Endothelial cell of umbilical vein (primary cell): Measurements from ENCODE around the gene CLIC4. TPM values are rescaled to one million over a fixed set of nuclear protein-coding genes. Genes with fewer than 3 reads are reported as not detected.

Experiments
- BruUV-seq: library from RNA; stranded (reverse); fragments of 400-500 nt; replicated peaks from 2 replicates; lab custom pipeline; 2021; lab: Mats Ljungman, UMichigan
- CTCF ChIA-PET: fragments of 300-600, 350-600 bp; sonication (Branson Sonifier 250); formaldehyde crosslinking; loops from one replicate; lab custom pipeline; 2021; ENCODE audit warnings: antibody characterized with exemption, inconsistent platforms; lab: Charles Lee
- POLR2A ChIA-PET: fragments of 300-600, 350-600 bp; sonication (Branson Sonifier 250); formaldehyde crosslinking; loops from one replicate; lab custom pipeline; 2021; ENCODE audit warnings: antibody characterized with exemption, inconsistent platforms; lab: Charles Lee
- DNase-seq: peaks from one replicate; pipeline ENCODE4 v3.0.0-alpha.2; 2011; ENCODE audit warnings: low read depth, low spot score
- FAIRE-seq: peaks from 2 replicates; lab custom pipeline; 2011; peaks lifted over from hg19 to GRCh38; lab: Jason Lieb, UNC
- H2AFZ ChIP-seq: 2 replicates; pipeline ENCODE4 v1.6.0; 2012; ENCODE audit warnings: low read depth, low read length, control low read depth, inconsistent platforms
- H3K27ac ChIP-seq: 2 replicates; pipeline ENCODE4 v1.5.1; 2011; ENCODE audit warnings: low read depth, mild to moderate bottlenecking, control low read depth, low read length, moderate library complexity; ENCODE audit not compliant: insufficient read depth
- H3K27me3 ChIP-seq, 2 experiments: 2 replicates each; pipeline versions ENCODE4 v1.6.0 to v1.6.1; 2011; ENCODE audit warnings: low read length in 2 of 2, mixed read lengths in 1 of 2; ENCODE audit not compliant: control insufficient read depth in 2 of 2, insufficient read depth in 2 of 2
- H3K36me3 ChIP-seq, 2 experiments: 2 replicates in 1 of 2; 3 replicates in 1 of 2; pipeline ENCODE4 v1.5.1; 2011; ENCODE audit warnings: low read length in 2 of 2, mild to moderate bottlenecking in 1 of 2, moderate library complexity in 1 of 2; ENCODE audit not compliant: control insufficient read depth in 2 of 2, insufficient read depth in 2 of 2; ENCODE audit errors: extremely low read depth in 1 of 2
- H3K4me1 ChIP-seq: 3 replicates; pipeline ENCODE4 v1.5.1; 2011; ENCODE audit warnings: mild to moderate bottlenecking, low read length; ENCODE audit not compliant: control insufficient read depth, insufficient read depth; ENCODE audit errors: extremely low read depth
- H3K4me2 ChIP-seq: 2 replicates; pipeline ENCODE4 v1.6.1; 2011; ENCODE audit warnings: low read length, control low read depth, mixed read lengths; ENCODE audit not compliant: insufficient read depth
- H3K4me3 ChIP-seq, 3 experiments: fragments of 200-600 bp in 1 of 3; sonication (generic), shearing (Covaris generic) in 1 of 3; replicated peaks in 1 of 3; 2 replicates each; pipeline ENCODE4 v1.5.1; 2011 to 2016; ENCODE audit warnings: control low read depth in 3 of 3, low read length in 3 of 3, mild to moderate bottlenecking in 2 of 3, inconsistent platforms in 1 of 3, low read depth in 1 of 3, moderate library complexity in 1 of 3; ENCODE audit not compliant: insufficient read depth in 1 of 3
- H3K79me2 ChIP-seq: 2 replicates; pipeline ENCODE4 v1.6.0; 2012; ENCODE audit warnings: low read length, inconsistent platforms; ENCODE audit not compliant: control insufficient read depth, insufficient read depth
- H3K9ac ChIP-seq: replicated peaks from 2 replicates; pipeline ENCODE3; 2011; ENCODE audit warnings: low read length, control low read depth; ENCODE audit not compliant: insufficient read depth; ENCODE audit errors: extremely low read depth
- H3K9me1 ChIP-seq: replicated peaks from 3 replicates; pipeline ENCODE4 v1.6.0; 2011; ENCODE audit warnings: mild to moderate bottlenecking, low read length; ENCODE audit not compliant: control insufficient read depth, insufficient read depth; ENCODE audit errors: extremely low read depth
- H3K9me3 ChIP-seq: replicated peaks from 2 replicates; pipeline ENCODE4 v1.5.1; 2012; ENCODE audit warnings: low read length, inconsistent platforms; ENCODE audit not compliant: control insufficient read depth, insufficient read depth
- H4K20me1 ChIP-seq: replicated peaks from 2 replicates; pipeline ENCODE3; 2011; ENCODE audit warnings: mild to moderate bottlenecking, low read length; ENCODE audit not compliant: control insufficient read depth, insufficient read depth; ENCODE audit errors: extremely low read depth
- EZH2 ChIP-seq: IDR thresholded peaks from 2 replicates; pipeline ENCODE4 v1.6.1; 2012; ENCODE audit warnings: borderline replicate concordance, low read depth, mild to moderate bottlenecking, moderate library complexity, low read length, inconsistent platforms; ENCODE audit not compliant: severe bottlenecking
- FOS ChIP-seq: IDR thresholded peaks from 2 replicates; pipeline ENCODE4 v1.6.1; 2011; ENCODE audit warnings: mild to moderate bottlenecking, low read length, moderate library complexity, borderline replicate concordance; ENCODE audit not compliant: insufficient read depth
- GATA2 ChIP-seq: IDR thresholded peaks from 2 replicates; pipeline ENCODE4 v1.7.0; 2011; ENCODE audit warnings: low read depth, mild to moderate bottlenecking, moderate library complexity, mixed read lengths, low read length; ENCODE audit not compliant: insufficient read length, insufficient read depth
- JUN ChIP-seq: IDR thresholded peaks from 2 replicates; pipeline ENCODE4 v1.6.1; 2011; ENCODE audit warnings: borderline replicate concordance, low read depth; ENCODE audit not compliant: insufficient read length, insufficient read depth
- MYC ChIP-seq: IDR thresholded peaks from one replicate; pipeline ENCODE4 v1.6.1; 2011; ENCODE audit warnings: mild to moderate bottlenecking, low read depth, low read length
- POLR2A ChIP-seq: IDR thresholded peaks from 2 replicates; pipeline ENCODE4 v1.6.1; 2012; ENCODE audit warnings: low read depth, mild to moderate bottlenecking, control low read depth, low read length
- POLR2AphosphoS5 ChIP-seq: IDR thresholded peaks from 2 replicates; pipeline ENCODE4 v1.6.1; 2012; ENCODE audit warnings: low read depth, mild to moderate bottlenecking, control low read depth, low read length, moderate library complexity; ENCODE audit not compliant: insufficient read depth
- dilution Hi-C: fragments of 300-500 bp; cut with MboI; formaldehyde crosslinking; loops from one replicate; pipeline ENCODE4 v1.15.0; 2019; ENCODE audit warnings: low sequenced_read_pairs; ENCODE audit not compliant: extremely low pct_ligation_motif_present
- intact Hi-C: fragments of 100-400 bp; cut with micrococcal nuclease; formaldehyde crosslinking; loops from one replicate; pipeline ENCODE4 v1.10.0; 2022
- polyA plus RNA-seq, 4 experiments: library from polyadenylated mRNA; depleted of rRNA in 3 of 4; stranded (reverse) in 3 of 4; unstranded in 1 of 4; fragments of >200 nt; gene quantifications; 2 replicates each; pipeline versions ENCODE4 v1.2.1 to v1.2.3, GENCODE V29; 2011 to 2012; ENCODE audit warnings: missing spikeins in 1 of 4
- total RNA-seq: library from RNA; stranded (reverse); gene quantifications from 2 replicates; pipeline ENCODE4 v1.2.3, GENCODE V29; 2021
- TF ChIP-seq, protein P1 (sequence below), 2 donors: IDR thresholded peaks; 1 replicate in 1 of 2; 2 replicates in 1 of 2; pipeline ENCODE4 v1.5.1; 2011; ENCODE audit warnings: low read length in 2 of 2, mild to moderate bottlenecking in 2 of 2, moderate library complexity in 2 of 2, control low read depth in 1 of 2, inconsistent platforms in 1 of 2, low read depth in 1 of 2; ENCODE audit not compliant: insufficient read depth in 1 of 2; ENCODE audit errors: extremely low read depth in 1 of 2
- TF ChIP-seq, protein P2 (sequence below): IDR thresholded peaks from 2 replicates; pipeline ENCODE4 v1.6.1; 2011; ENCODE audit not compliant: insufficient read depth, insufficient read length

CLIC4 gene
- total and polyA plus RNA-seq, 2 donors (not counting 3 experiments of a cell fraction or from before 2014, with no cell fraction given): 97.5 to 330 TPM

DNA sequence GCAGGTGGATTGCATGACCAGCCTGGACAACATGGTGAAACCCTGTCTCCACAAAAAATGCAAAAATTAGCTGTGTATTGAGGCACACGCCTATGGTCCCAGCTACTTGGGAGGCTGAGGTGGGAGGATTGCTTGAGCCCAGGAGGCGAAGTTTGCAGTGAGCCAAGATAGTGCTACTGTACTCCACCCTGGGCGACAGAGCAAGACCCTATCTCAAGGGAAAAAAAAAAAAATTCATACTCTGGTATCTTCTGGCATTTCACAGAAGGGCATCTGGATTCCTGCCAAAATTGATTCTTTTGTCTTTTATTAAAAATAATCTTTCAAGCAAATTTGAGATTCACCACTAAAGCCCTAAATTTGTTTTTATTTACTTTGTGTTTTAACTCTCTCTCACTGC is 19.2 kb downstream of the CLIC4 start:
- Histone ChIP-seq H2AFZ (no peak overlapping the region), H3K27ac (no peak overlapping the region), H3K4me1 (peaks cover 42% of the 10 kb centered on the region), H3K4me3 (no peak overlapping the region), H3K27me3 (no peaks in the 10 kb centered on the region), H3K9me1 (no peaks in the 10 kb centered on the region), H3K9ac (no peak overlapping the region), H4K20me1 (peaks cover under 1% of the 10 kb centered on the region), H3K4me2 (no peak overlapping the region), H3K79me2 (peaks cover 95% of the 10 kb centered on the region), H3K9me3 (no peaks in the 10 kb centered on the region), H3K36me3 (no peaks in the 10 kb centered on the region)
- TF ChIP-seq EZH2: no peak
- TF ChIP-seq MYC: no peak
- no peak for TF ChIP-seq FOS
- no peak for TF ChIP-seq POLR2AphosphoS5
- no peak for TF ChIP-seq POLR2A
- TF ChIP-seq, protein P1, sequence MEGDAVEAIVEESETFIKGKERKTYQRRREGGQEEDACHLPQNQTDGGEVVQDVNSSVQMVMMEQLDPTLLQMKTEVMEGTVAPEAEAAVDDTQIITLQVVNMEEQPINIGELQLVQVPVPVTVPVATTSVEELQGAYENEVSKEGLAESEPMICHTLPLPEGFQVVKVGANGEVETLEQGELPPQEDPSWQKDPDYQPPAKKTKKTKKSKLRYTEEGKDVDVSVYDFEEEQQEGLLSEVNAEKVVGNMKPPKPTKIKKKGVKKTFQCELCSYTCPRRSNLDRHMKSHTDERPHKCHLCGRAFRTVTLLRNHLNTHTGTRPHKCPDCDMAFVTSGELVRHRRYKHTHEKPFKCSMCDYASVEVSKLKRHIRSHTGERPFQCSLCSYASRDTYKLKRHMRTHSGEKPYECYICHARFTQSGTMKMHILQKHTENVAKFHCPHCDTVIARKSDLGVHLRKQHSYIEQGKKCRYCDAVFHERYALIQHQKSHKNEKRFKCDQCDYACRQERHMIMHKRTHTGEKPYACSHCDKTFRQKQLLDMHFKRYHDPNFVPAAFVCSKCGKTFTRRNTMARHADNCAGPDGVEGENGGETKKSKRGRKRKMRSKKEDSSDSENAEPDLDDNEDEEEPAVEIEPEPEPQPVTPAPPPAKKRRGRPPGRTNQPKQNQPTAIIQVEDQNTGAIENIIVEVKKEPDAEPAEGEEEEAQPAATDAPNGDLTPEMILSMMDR (IDR thresholded peaks at IDR 0.05; ENCODE audit: extremely low read depth in 1 of 2, insufficient read depth in 1 of 2, low read depth in 1 of 2, low read length in 2 of 2): no peak
- no peak for TF ChIP-seq JUN
- TF ChIP-seq GATA2: no peak
- TF ChIP-seq, protein P2, sequence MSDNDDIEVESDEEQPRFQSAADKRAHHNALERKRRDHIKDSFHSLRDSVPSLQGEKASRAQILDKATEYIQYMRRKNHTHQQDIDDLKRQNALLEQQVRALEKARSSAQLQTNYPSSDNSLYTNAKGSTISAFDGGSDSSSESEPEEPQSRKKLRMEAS: no peak
- DNase-seq (no peak), FAIRE-seq (no peak)
- POLR2A ChIA-PET: interaction anchor here (0.6 kb wide), 1 partner anchor 21 kb away, joined by 3 read pairs; no protein-coding TSS in a partner anchor
- BruUV-seq: no TSS peak
- intact Hi-C loops (no loop called here), dilution Hi-C loops (no loop called here)
- CTCF ChIA-PET: interaction anchor here (1.2 to 5.7 kb wide), 3 partner anchors 10 to 76 kb away, joined by 4 to 28 read pairs (median 9); partner anchors contain the start of gene CLIC4
